ENCODE results near the gene EXOSC9. TPM values are rescaled to one million over a fixed set of nuclear protein-coding genes. Genes with fewer than 3 reads are reported as not detected.

EXOSC9 gene
- total and polyA plus RNA-seq, 2 experiments from 2014 or later, result 41.9 to 44.1 TPM

DNA sequence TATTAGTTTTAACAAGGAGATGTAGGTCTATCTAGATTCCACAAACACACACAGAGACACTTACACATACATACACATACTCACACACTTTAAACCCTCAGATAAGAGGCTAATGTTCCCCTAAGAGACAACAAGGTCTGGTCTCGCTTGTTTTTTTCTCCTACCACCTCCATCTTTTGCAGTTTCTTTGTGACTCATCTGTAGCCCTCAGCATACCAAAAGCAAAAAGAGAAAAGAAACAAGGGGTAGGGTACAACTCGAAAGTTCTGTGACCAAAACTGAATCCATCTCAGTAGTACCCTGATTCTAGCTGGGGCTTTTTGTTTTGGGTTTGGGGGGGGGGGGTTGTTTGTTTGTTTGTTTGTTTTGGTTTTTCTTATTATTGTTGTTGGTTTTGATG, 12.2 kb upstream of the EXOSC9 start:
- no peaks in the 10 kb centered on the region for H3K79me2 ChIP-seq (ENCODE audit: insufficient read depth)
- H3K4me2 ChIP-seq (ENCODE audit: unreplicated experiment), result peak overlapping the region; percentile 33
- TF ChIP-seq EZH2phosphoT487 (IDR thresholded peaks at IDR 0.05; ENCODE audit: insufficient read depth, low read depth) (no peak), EZH2 (IDR thresholded peaks at IDR 0.05; ENCODE audit: insufficient read depth, poor library complexity, severe bottlenecking) (no peak)
- 67 to 68% methylated on average over 2 of the region's 2 CpGs for WGBS, 2 experiments (ENCODE audit: low coverage in 1 of 2, low lambda C conversion rate in 2 of 2, missing lambda C conversion rate in 2 of 2)
- H3K36me3 ChIP-seq (ENCODE audit: low read depth), result no peaks in the 10 kb centered on the region
- H2AFZ ChIP-seq, result peak overlapping the region; percentile 42; the same call in 1 of the 2 replicates
- no peak overlapping the region for H3K4me3 ChIP-seq
- DNase-seq, result peak; percentile 30
- H3K27me3 ChIP-seq (replicated peaks; ENCODE audit: insufficient read depth), result no peaks in the 10 kb centered on the region
- H3K9me3 ChIP-seq (ENCODE audit: low read depth), result no peaks in the 10 kb centered on the region
- no peaks in the 10 kb centered on the region for H3K9me2 ChIP-seq (ENCODE audit: insufficient read depth)
- in situ Hi-C loops (cut with MboI), result no loop called here
- H3K27ac ChIP-seq, result peak overlapping the region; percentile 80
- no peaks in the 10 kb centered on the region for H4K20me1 ChIP-seq (ENCODE audit: insufficient read depth)
- H3K9ac ChIP-seq, result peak overlapping the region; percentile 1; the same call in 1 of the 2 replicates
- peaks cover 84% of the 10 kb centered on the region for H3K4me1 ChIP-seq (ENCODE audit: insufficient read depth)
- peaks cover 74% of the 10 kb centered on the region for H3F3A ChIP-seq (ENCODE audit: insufficient read depth)

DNA sequence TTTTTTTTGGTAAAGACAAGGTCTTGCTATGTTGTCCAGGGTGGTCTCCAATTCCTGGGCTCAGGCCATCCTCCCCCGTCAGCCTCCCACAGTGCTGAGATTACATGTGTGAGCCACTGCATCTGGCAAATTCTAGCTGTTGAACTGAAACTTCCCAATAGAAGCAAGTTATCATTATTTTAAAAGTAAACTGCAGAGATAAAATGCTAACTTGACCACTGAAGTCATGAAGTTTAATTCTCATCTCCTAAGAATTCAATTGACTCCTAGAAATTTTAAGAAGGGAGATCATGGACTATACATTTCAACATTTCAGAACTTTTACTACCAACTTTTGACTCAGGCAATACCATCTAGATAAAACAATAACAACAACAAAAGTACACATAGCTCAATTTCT, 11.7 kb upstream of the EXOSC9 start:
- H3K9me2 ChIP-seq (ENCODE audit: insufficient read depth), result no peaks in the 10 kb centered on the region
- H3K9me3 ChIP-seq (ENCODE audit: low read depth), result no peaks in the 10 kb centered on the region
- in situ Hi-C loops (cut with MboI), result no loop called here
- H4K20me1 ChIP-seq (ENCODE audit: insufficient read depth), result no peaks in the 10 kb centered on the region
- H3K4me3 ChIP-seq, result peak overlapping the region; percentile 21
- no peaks in the 10 kb centered on the region for H3K36me3 ChIP-seq (ENCODE audit: low read depth)
- H3F3A ChIP-seq (ENCODE audit: insufficient read depth), result peaks cover 74% of the 10 kb centered on the region
- H3K9ac ChIP-seq, result 0 out of 2 replicates have a peak overlapping the region, but pooled peaks have one; percentile 1
- H3K27ac ChIP-seq, result peak overlapping the region; percentile 80
- WGBS, 2 experiments (ENCODE audit: low coverage in 1 of 2, low lambda C conversion rate in 2 of 2, missing lambda C conversion rate in 2 of 2), result 20 to 21% methylated on average over 1 of the region's 1 CpG
- H3K4me2 ChIP-seq (ENCODE audit: unreplicated experiment), result peak overlapping the region; percentile 33
- H3K79me2 ChIP-seq (ENCODE audit: insufficient read depth), result no peaks in the 10 kb centered on the region
- no peak overlapping the region for H2AFZ ChIP-seq
- peaks cover 84% of the 10 kb centered on the region for H3K4me1 ChIP-seq (ENCODE audit: insufficient read depth)
- TF ChIP-seq EZH2 (IDR thresholded peaks at IDR 0.05; ENCODE audit: insufficient read depth, poor library complexity, severe bottlenecking), result no peak
- no peaks in the 10 kb centered on the region for H3K27me3 ChIP-seq (replicated peaks; ENCODE audit: insufficient read depth)
- DNase-seq, result peak; percentile 41

DNA sequence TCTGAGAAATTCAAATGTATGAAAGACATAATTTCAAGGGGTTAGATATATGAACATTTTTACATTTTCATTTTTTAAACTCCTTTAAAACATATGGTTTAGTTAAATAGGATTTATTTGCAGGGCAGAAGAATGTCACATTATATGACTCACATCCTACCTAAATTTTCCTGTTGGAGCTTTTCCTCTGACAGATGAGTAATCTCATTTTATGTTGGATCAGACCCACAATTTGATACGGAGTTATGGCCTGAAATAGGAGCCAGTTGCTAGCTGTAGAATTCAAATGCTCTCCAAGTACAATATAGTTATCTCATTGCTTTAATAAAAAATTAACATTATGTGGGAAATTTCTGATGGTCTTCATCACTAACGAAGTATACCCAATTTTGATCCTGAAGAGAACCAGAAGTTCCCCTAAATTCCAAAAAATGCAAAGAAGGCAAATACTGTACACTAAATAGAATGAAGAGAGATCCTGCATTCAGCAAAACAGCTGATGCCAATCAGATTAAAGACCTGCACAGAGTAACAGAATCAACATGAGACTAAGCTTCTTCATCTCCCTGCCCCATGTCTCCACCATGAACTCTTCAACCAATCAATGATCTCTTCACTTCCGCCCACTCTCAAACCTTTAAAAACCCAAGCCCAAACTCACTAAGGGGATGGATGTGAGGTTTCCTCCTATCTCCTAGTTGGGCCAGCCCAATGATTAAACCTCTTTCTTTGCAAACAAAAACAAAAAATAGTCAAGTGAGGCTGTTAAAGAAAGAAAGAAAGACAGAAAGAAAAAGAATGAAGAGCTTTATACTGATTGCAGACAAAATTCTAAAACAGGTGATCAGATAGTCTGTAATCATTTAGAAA, 10.9 kb upstream of the EXOSC9 start:
- Histone ChIP-seq H3K9me2 (ENCODE audit: insufficient read depth) (no peaks in the 10 kb centered on the region), H3K4me3 (peak overlapping the region; percentile 21), H3K36me3 (ENCODE audit: low read depth) (no peaks in the 10 kb centered on the region), H3K4me1 (ENCODE audit: insufficient read depth) (peaks cover 85% of the 10 kb centered on the region), H3K27me3 (replicated peaks; ENCODE audit: insufficient read depth) (no peaks in the 10 kb centered on the region), H3F3A (ENCODE audit: insufficient read depth) (peaks cover 75% of the 10 kb centered on the region), H3K79me2 (ENCODE audit: insufficient read depth) (no peaks in the 10 kb centered on the region), H3K9me3 (ENCODE audit: low read depth) (no peaks in the 10 kb centered on the region), H4K20me1 (ENCODE audit: insufficient read depth) (no peaks in the 10 kb centered on the region), H2AFZ (no peak overlapping the region), H3K27ac (peak overlapping the region; percentile 80), H3K9ac (no peak overlapping the region), H3K4me2 (ENCODE audit: unreplicated experiment) (peak overlapping the region; percentile 33)
- WGBS, 2 experiments (ENCODE audit: low coverage in 1 of 2, low lambda C conversion rate in 2 of 2, missing lambda C conversion rate in 2 of 2), result 37 to 45% methylated on average over 3 of the region's 3 CpGs
- TF ChIP-seq EZH2 (IDR thresholded peaks at IDR 0.05; ENCODE audit: insufficient read depth, poor library complexity, severe bottlenecking) (no peak), EZH2phosphoT487 (IDR thresholded peaks at IDR 0.05; ENCODE audit: insufficient read depth, low read depth) (no peak)
- in situ Hi-C loops (cut with MboI), result no loop called here
- DNase-seq, result peak; percentile 82

DNA sequence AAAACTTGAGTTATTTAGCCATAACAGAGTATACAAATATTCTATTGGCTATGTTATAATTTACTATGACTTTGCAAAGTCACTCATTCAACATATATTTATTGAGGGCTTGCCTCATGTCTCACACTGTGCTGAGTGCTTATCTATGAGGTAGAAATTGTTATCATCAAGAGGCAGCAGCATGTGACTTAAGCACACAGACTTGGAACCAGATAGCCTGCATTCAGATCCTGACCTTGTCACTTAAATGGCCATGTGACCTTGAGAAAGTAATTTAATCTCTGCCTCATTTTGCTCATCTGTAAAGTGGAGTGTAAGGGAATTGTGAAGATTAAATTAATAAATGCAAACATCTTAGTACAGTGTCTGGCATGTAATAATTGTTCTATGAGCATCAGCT, 10.1 kb upstream of the EXOSC9 start:
- no peaks in the 10 kb centered on the region for H3K27me3 ChIP-seq (replicated peaks; ENCODE audit: insufficient read depth)
- no peak for DNase-seq
- H3K4me1 ChIP-seq (ENCODE audit: insufficient read depth), result peaks cover 85% of the 10 kb centered on the region

More for the DNA sequence above, 10.1 kb upstream of the EXOSC9 start:
- Histone ChIP-seq H3K27ac (peak overlapping the region; percentile 80), H3K9me3 (ENCODE audit: low read depth) (no peaks in the 10 kb centered on the region), H3K9me2 (ENCODE audit: insufficient read depth) (no peaks in the 10 kb centered on the region), H3K79me2 (ENCODE audit: insufficient read depth) (no peaks in the 10 kb centered on the region), H3F3A (ENCODE audit: insufficient read depth) (peaks cover 75% of the 10 kb centered on the region), H3K9ac (peak overlapping the region; percentile 35), H3K36me3 (ENCODE audit: low read depth) (no peaks in the 10 kb centered on the region), H2AFZ (no peak overlapping the region), H3K4me3 (no peak overlapping the region; the same call in 1 of the 2 replicates), H4K20me1 (ENCODE audit: insufficient read depth) (no peaks in the 10 kb centered on the region), H3K4me2 (ENCODE audit: unreplicated experiment) (peak overlapping the region; percentile 33)
- in situ Hi-C loops (cut with MboI), result no loop called here
- no peak for TF ChIP-seq EZH2phosphoT487 (IDR thresholded peaks at IDR 0.05; ENCODE audit: insufficient read depth, low read depth)
- no peak for TF ChIP-seq EZH2 (IDR thresholded peaks at IDR 0.05; ENCODE audit: insufficient read depth, poor library complexity, severe bottlenecking)

All from GM23248 (cell line).